ENCODE measurements around the gene ITK.
"Not testable (repeated sequence)": the region's sequence is repeated elsewhere in the genome, so short reads cannot be mapped to it uniquely, and the experiment has no call there.

Gene ITK

DNA sequence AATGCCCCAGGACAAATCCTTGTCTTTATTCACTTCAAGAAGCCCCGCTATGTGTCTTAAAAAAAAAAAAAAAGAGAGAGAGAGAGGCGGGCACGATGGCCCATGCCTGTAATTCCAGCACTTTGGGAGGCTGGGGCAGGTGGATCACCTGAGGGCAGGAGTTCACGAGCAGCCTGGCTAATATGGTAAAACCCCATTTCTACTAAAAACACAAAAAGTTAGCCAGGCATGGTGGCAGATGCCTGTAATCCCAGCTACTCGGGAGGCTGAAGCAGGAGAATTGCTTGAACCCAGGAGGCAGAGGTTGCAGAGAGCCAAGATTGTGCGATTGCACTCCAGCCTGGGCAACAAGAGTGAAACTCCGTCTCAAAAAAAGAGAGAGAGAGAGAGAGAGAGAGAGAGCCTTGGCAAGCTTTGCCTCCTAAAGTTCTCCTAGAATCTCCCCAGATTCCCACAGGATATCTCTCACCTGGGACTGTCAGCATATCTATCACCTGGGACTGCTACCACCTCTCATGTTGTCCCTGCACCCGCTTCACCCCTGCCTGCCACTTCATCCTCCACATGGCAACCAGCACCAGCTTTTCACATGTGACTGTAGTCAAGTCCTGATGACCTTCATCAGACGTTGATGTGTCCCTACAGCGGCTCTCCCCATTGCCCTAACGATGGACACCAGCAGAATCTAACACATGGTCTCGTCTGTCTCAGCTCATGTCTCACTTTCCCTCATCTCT is 5.8 kb downstream of the ITK start:
- DNase-seq (ENCODE audit: insufficient read length, low spot score): no peak
- FAIRE-seq: no peak
- no peak for TF ChIP-seq POLR2A (IDR thresholded peaks at IDR 0.05; ENCODE audit: low read depth, low read length)

- DNase-seq (ENCODE audit: insufficient read length, low spot score) (no peak), FAIRE-seq (no peak)
- TF ChIP-seq POLR2A (IDR thresholded peaks at IDR 0.05; ENCODE audit: low read depth, low read length): no peak
Measured at GRCh38 chr5:157187046-157187754, 6.6 kb downstream of the ITK start.

DNA sequence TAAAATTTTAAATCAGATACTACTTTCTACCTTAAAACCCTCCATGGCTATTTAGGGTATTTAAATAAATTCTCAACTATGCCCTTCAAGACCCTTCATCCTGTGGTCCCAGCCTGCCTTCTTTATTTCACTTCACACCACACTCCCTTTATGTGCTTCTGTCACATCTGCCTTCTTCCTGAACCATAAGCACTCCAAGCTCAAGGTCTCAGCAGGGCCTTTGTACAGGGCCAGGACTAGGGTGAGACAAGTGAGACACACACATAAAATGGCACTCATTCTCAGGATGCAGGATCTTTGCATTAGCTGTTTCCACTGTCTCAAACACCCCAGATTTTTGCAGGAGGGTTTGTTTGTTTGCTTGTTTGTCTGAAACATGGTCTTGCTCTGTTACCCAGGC is 7.6 kb downstream of the ITK start:
- DNase-seq (ENCODE audit: insufficient read length, low spot score): no peak
- FAIRE-seq: no peak

GRCh38 chr5:157189223-157189622 is 8.6 kb downstream of the ITK start:
- DNase-seq (ENCODE audit: insufficient read length, low spot score) (no peak), FAIRE-seq (no peak)
- no peak for TF ChIP-seq POLR2A (IDR thresholded peaks at IDR 0.05; ENCODE audit: low read depth, low read length)

More for the DNA sequence above, 7.6 kb downstream of the ITK start:
- no peak for TF ChIP-seq POLR2A (IDR thresholded peaks at IDR 0.05; ENCODE audit: low read depth, low read length)

GRCh38 chr5:157193699-157194424 is 13.2 kb downstream of the ITK start:
- no peak for TF ChIP-seq POLR2A (IDR thresholded peaks at IDR 0.05; ENCODE audit: low read depth, low read length)
- FAIRE-seq: no peak
- no peak for DNase-seq (ENCODE audit: insufficient read length, low spot score)

DNA sequence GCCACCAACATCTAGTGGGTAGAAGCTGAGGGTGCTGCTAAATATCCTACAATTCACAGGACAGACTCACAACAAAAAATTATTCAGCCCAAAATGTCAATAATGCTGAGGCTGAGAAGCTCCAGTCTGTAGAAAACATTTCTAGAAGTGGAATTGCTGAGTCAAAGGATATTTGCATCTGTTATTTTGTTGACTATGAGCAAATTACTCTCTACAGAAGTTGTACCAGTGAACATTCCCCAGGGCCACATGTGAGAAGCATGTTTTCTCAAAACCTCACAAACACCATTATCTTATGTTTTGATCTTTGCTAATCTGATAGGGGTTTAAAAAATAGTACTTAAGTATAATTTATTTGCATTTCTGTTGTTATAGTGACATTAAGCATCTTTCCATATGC is 15.4 kb downstream of the ITK start:
- FAIRE-seq: no peak
- TF ChIP-seq POLR2A (IDR thresholded peaks at IDR 0.05; ENCODE audit: low read depth, low read length): no peak
- DNase-seq (ENCODE audit: insufficient read length, low spot score): no peak

DNA sequence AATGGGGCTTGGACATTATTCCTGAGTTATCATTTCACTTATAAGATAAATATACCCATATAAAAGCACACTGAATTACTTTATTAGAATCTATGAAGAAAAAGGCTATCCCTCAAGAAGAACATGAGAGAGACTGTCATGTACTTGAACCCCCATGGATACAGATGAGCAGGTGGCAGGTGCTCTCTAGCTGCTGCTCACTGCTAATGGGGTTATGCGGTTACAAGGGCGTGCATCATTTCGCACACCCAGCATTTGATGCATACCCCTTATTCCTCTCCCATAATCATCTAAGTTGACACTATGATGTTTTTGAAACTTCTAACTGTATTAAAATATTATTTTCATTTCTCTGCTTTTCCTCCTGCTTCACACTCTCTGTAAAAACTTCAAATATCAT is 16.4 kb downstream of the ITK start:
- DNase-seq (ENCODE audit: insufficient read length, low spot score) (no peak), FAIRE-seq (no peak)
- TF ChIP-seq POLR2A (IDR thresholded peaks at IDR 0.05; ENCODE audit: low read depth, low read length): no peak

- no peak for TF ChIP-seq POLR2A (IDR thresholded peaks at IDR 0.05; ENCODE audit: low read depth, low read length)
- FAIRE-seq (no peak), DNase-seq (ENCODE audit: insufficient read length, low spot score) (no peak)
Measured at GRCh38 chr5:157198277-157198986, 17.8 kb downstream of the ITK start.

- DNase-seq (ENCODE audit: insufficient read length, low spot score) (no peak), FAIRE-seq (no peak)
- TF ChIP-seq POLR2A (IDR thresholded peaks at IDR 0.05; ENCODE audit: low read depth, low read length): no peak
Measured at GRCh38 chr5:157201857-157202256, 21.2 kb downstream of the ITK start.

DNA sequence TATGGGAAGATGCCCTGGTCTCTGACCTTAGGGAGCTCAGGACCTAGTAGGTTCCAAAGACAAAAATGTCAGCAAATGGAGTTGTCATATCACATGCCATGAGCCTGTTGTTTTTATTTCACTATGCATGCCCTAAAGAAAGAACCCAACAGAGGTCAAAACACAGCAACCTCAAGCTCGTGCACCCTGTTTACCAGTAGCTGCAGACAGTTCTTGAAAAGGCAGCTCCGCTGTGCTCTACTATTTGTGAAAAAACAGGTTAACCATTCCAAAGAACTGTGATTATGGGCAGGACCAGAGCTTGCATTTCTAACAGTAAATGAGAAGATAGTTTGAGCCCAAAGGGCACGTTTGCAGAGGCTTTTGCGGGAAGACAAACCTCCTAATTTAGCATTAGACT is 22.8 kb downstream of the ITK start:
- no peak for FAIRE-seq

GRCh38 chr5:157204765-157205164 is 24.1 kb downstream of the ITK start:
- DNase-seq (ENCODE audit: insufficient read length, low spot score): no peak
- FAIRE-seq: no peak
- no peak for TF ChIP-seq POLR2A (IDR thresholded peaks at IDR 0.05; ENCODE audit: low read depth, low read length)

More for the DNA sequence above, 22.8 kb downstream of the ITK start:
- no peak for TF ChIP-seq POLR2A (IDR thresholded peaks at IDR 0.05; ENCODE audit: low read depth, low read length)
- no peak for DNase-seq (ENCODE audit: insufficient read length, low spot score)

GRCh38 chr5:157205708-157206107 is 25.1 kb downstream of the ITK start:
- no peak for TF ChIP-seq POLR2A (IDR thresholded peaks at IDR 0.05; ENCODE audit: low read depth, low read length)
- DNase-seq (ENCODE audit: insufficient read length, low spot score): no peak
- FAIRE-seq: no peak

DNA sequence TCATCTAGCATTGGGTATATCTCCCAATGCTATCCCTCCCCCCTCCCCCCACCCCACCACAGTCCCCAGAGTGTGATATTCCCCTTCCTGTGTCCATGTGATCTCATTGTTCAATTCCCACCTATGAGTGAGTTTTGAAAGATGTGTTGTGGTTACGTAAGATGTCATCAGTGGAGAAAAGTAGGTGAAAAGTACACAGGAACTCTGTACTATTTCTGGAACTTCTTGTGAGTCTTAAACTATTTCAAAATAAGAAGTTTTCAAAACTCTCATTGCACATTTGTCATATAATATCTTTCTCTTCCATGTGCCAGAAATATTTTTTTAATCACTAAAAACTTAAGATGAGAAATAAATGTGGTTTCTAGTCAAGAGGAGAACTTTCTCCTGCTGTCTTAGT is 30.0 kb downstream of the ITK start:
- FAIRE-seq; DNase-seq (ENCODE audit: insufficient read length, low spot score): not testable (repeated sequence)

GRCh38 chr5:157212307-157212706 is 31.7 kb downstream of the ITK start:
- FAIRE-seq (no peak), DNase-seq (ENCODE audit: insufficient read length, low spot score) (no peak)
- TF ChIP-seq POLR2A (IDR thresholded peaks at IDR 0.05; ENCODE audit: low read depth, low read length): no peak
